H9 (cell line): ENCODE measurements around the gene CCDC60. TPM values are rescaled to one million over a fixed set of nuclear protein-coding genes. Genes with fewer than 3 reads are reported as not detected.

Source experiments
- DNase-seq: peaks from one replicate; pipeline ENCODE4 v3.0.0-alpha.2; 2017
- H2AFZ ChIP-seq: one replicate; pipeline ENCODE4 v1.6.1; 2013; ENCODE audit warnings: mild to moderate bottlenecking, low read length, control low read depth, moderate library complexity
- H2AK5ac ChIP-seq: 2 replicates; pipeline ENCODE4 v1.6.1; 2013; ENCODE audit warnings: low read length, control low read depth, mixed read lengths; ENCODE audit not compliant: insufficient read length
- H2BK120ac ChIP-seq: one replicate; pipeline ENCODE4 v1.6.1; 2013; ENCODE audit warnings: low read depth, mild to moderate bottlenecking, low read length, control low read depth, inconsistent platforms; ENCODE audit not compliant: poor library complexity, severe bottlenecking
- H2BK12ac ChIP-seq: 2 replicates; pipeline ENCODE4 v1.6.1; 2013; ENCODE audit warnings: low read length, control low read depth, mixed read lengths, low read depth; ENCODE audit not compliant: insufficient read length
- H2BK15ac ChIP-seq: 2 replicates; pipeline ENCODE4 v1.6.1; 2013; ENCODE audit warnings: low read depth, low read length, control low read depth
- H2BK20ac ChIP-seq: one replicate; pipeline ENCODE4 v1.6.1; 2013; ENCODE audit warnings: low read depth, mild to moderate bottlenecking, low read length, control low read depth, inconsistent platforms; ENCODE audit not compliant: poor library complexity, severe bottlenecking
- H2BK5ac ChIP-seq: 2 replicates; pipeline ENCODE4 v1.6.1; 2013; ENCODE audit warnings: low read length, control low read depth, mixed read lengths; ENCODE audit not compliant: insufficient read length
- H3K14ac ChIP-seq: 2 replicates; pipeline ENCODE4 v1.6.1; 2013; ENCODE audit warnings: low read length, control low read depth; ENCODE audit not compliant: insufficient read depth
- H3K18ac ChIP-seq: 2 replicates; pipeline ENCODE4 v1.6.1; 2013; ENCODE audit warnings: low read depth, mild to moderate bottlenecking, mixed read lengths, low read length, control low read depth; ENCODE audit not compliant: insufficient read length
- H3K23ac ChIP-seq: 2 replicates; pipeline ENCODE4 v1.6.1; 2013; ENCODE audit warnings: low read length, control low read depth, mixed read lengths, low read depth; ENCODE audit not compliant: insufficient read length
- H3K23me2 ChIP-seq: 2 replicates; pipeline ENCODE4 v1.6.1; 2013; ENCODE audit warnings: low read depth, mild to moderate bottlenecking, mixed read lengths, low read length, control low read depth; ENCODE audit not compliant: insufficient read length, poor library complexity, severe bottlenecking
- H3K27ac ChIP-seq: 2 replicates; pipeline ENCODE4 v1.5.1; 2013; ENCODE audit warnings: low read length, control low read depth, mixed read lengths, low read depth; ENCODE audit not compliant: insufficient read length
- H3K27me3 ChIP-seq: 2 replicates; pipeline ENCODE4 v1.6.1; 2013; ENCODE audit warnings: low read length, control low read depth, inconsistent platforms; ENCODE audit not compliant: insufficient read depth
- H3K4ac ChIP-seq: 2 replicates; pipeline ENCODE4 v1.6.1; 2013; ENCODE audit warnings: low read depth, mild to moderate bottlenecking, control low read depth, inconsistent platforms, low read length, moderate library complexity
- H3K4me1 ChIP-seq: 2 replicates; pipeline ENCODE4 v1.6.1; 2013; ENCODE audit warnings: low read length, control low read depth, inconsistent platforms; ENCODE audit not compliant: insufficient read depth
- H3K4me2 ChIP-seq: 2 replicates; pipeline ENCODE4 v1.6.1; 2013; ENCODE audit warnings: low read length, control low read depth, mixed read lengths; ENCODE audit not compliant: insufficient read length, insufficient read depth
- H3K56ac ChIP-seq: 2 replicates; pipeline ENCODE4 v1.6.1; 2013; ENCODE audit warnings: low read depth, mild to moderate bottlenecking, mixed read lengths, low read length, control low read depth; ENCODE audit not compliant: insufficient read length
- H3K79me1 ChIP-seq: 2 replicates; pipeline ENCODE4 v1.6.1; 2013; ENCODE audit warnings: low read depth, mild to moderate bottlenecking, moderate library complexity, low read length, control low read depth, inconsistent platforms; ENCODE audit not compliant: insufficient read depth, poor library complexity, severe bottlenecking
- H3K79me2 ChIP-seq: 2 replicates; pipeline ENCODE4 v1.6.1; 2013; ENCODE audit warnings: low read length, control low read depth, inconsistent platforms; ENCODE audit not compliant: insufficient read depth
- H3K9ac ChIP-seq: 2 replicates; pipeline ENCODE4 v1.6.1; 2013; ENCODE audit warnings: low read length, control low read depth, mixed read lengths; ENCODE audit not compliant: insufficient read length; ENCODE audit errors: extremely low read depth
- H3K9me3 ChIP-seq: one replicate; pipeline ENCODE4 v1.6.1; 2013; ENCODE audit warnings: low read depth, low read length, inconsistent platforms; ENCODE audit not compliant: control insufficient read depth
- H3T11ph ChIP-seq: one replicate; pipeline ENCODE4 v1.6.1; 2013; ENCODE audit warnings: mild to moderate bottlenecking, low read length, control low read depth, inconsistent platforms
- H4K20me1 ChIP-seq: one replicate; pipeline ENCODE4 v1.6.1; 2013; ENCODE audit not compliant: control insufficient read depth, insufficient read length, insufficient read depth
- H4K5ac ChIP-seq: 2 replicates; pipeline ENCODE4 v1.6.1; 2013; ENCODE audit warnings: low read depth, mild to moderate bottlenecking, mixed read lengths, low read length, control low read depth; ENCODE audit not compliant: insufficient read length
- H4K8ac ChIP-seq: replicated peaks from 2 replicates; pipeline ENCODE4 v1.6.1; 2013; ENCODE audit warnings: low read length, control low read depth, mixed read lengths, low read depth; ENCODE audit not compliant: insufficient read length
- H4K91ac ChIP-seq: 2 replicates; pipeline ENCODE4 v1.6.1; 2013; ENCODE audit warnings: low read depth, mild to moderate bottlenecking, moderate library complexity, mixed read lengths, low read length, control low read depth; ENCODE audit not compliant: insufficient read length
- H3K27ac Mint-ChIP-seq, 3 experiments: 2 replicates in 2 of 3; 3 replicates in 1 of 3; pipeline ENCODE4 v1.8.0; 2020 to 2021; ENCODE audit warnings: mixed read lengths in 3 of 3, mild to moderate bottlenecking in 1 of 3, moderate library complexity in 1 of 3
- H3K27me3 Mint-ChIP-seq: 2 replicates; pipeline ENCODE4 v1.8.0; 2021; ENCODE audit warnings: low read depth, mild to moderate bottlenecking, moderate library complexity, mixed read lengths
- H3K36me3 Mint-ChIP-seq, 3 experiments: 2 replicates in 2 of 3; 3 replicates in 1 of 3; pipeline ENCODE4 v1.8.0; 2020 to 2021; ENCODE audit warnings: low read depth in 3 of 3, mixed read lengths in 3 of 3; ENCODE audit not compliant: insufficient read depth in 1 of 3
- H3K4me1 Mint-ChIP-seq, 2 experiments: 2 replicates each; pipeline ENCODE4 v1.8.0; 2020; ENCODE audit warnings: mixed read lengths in 2 of 2
- H3K4me3 Mint-ChIP-seq, 2 experiments: 2 replicates in 1 of 2; 3 replicates in 1 of 2; pipeline ENCODE4 v1.8.0; 2020 to 2021; ENCODE audit warnings: mild to moderate bottlenecking in 2 of 2, mixed read lengths in 2 of 2, moderate library complexity in 1 of 2
- H3K9me3 Mint-ChIP-seq, 2 experiments: 2 replicates in 1 of 2; 3 replicates in 1 of 2; pipeline ENCODE4 v1.8.0; 2020; ENCODE audit warnings: mild to moderate bottlenecking in 2 of 2, mixed read lengths in 2 of 2, moderate library complexity in 1 of 2
- CTCF ChIP-seq: fragments of 200-600 bp; sonication (generic); conservative IDR thresholded peaks from 3 replicates; pipeline ENCODE4 v1.8.0; 2021; ENCODE audit warnings: antibody characterized with exemption, mild to moderate bottlenecking
- WGBS: extraction: QIAGEN DNeasy Blood & Tissue Kit; methylation state at CpG from one replicate; pipeline ENCODE4 v1.1.7; 2013; ENCODE audit warnings: missing lambda C conversion rate, low lambda C conversion rate, mixed read lengths; ENCODE audit not compliant: insufficient read length; ENCODE audit errors: extremely low coverage; 5-methylcytosine and 5-hydroxymethylcytosine counted together
- total RNA-seq: library from RNA; stranded (reverse); gene quantifications from 2 replicates; pipeline ENCODE4 v1.2.1, GENCODE V29; 2021

CCDC60 gene
- total RNA-seq, 1 experiment from 2014 or later, result 0.44 TPM

- H3K27ac Mint-ChIP-seq, result no peak overlapping the region
- no peak overlapping the region for H3K23ac ChIP-seq
- H3K4me2 ChIP-seq, result no peak overlapping the region
- no peaks in the 10 kb centered on the region for H3K79me2 ChIP-seq
- no peak overlapping the region for H3K14ac ChIP-seq
- H3K36me3 Mint-ChIP-seq, result peaks cover 0 to 1% (median 0%) of the 10 kb centered on the region in 3 experiments; a peak in 1 of 7 replicates
- H2BK120ac ChIP-seq, result no peak overlapping the region
- H4K20me1 ChIP-seq, result no peaks in the 10 kb centered on the region
- peaks cover 20 to 25% of the 10 kb centered on the region in 2 experiments for H3K4me1 Mint-ChIP-seq
- no peak for TF ChIP-seq CTCF
- H3K4me1 ChIP-seq, result no peaks in the 10 kb centered on the region
- no peaks in the 10 kb centered on the region; a peak in 1 of 5 replicates for H3K9me3 Mint-ChIP-seq
- peaks cover 17% of the 10 kb centered on the region for H3K27me3 Mint-ChIP-seq
- H3K79me1 ChIP-seq, result no peaks in the 10 kb centered on the region
- no CpG with 5 or more reads among the region's 5 CpGs for WGBS
- H3K4me3 Mint-ChIP-seq, result no peak overlapping the region
- no peak overlapping the region for H2BK20ac ChIP-seq
- H3K9me3 ChIP-seq, result no peaks in the 10 kb centered on the region
- no peak overlapping the region for H2AK5ac ChIP-seq
- H4K91ac ChIP-seq, result no peak overlapping the region
- H3K27me3 ChIP-seq, result no peaks in the 10 kb centered on the region
- peak; percentile 48 for DNase-seq
- H3K56ac ChIP-seq, result no peak overlapping the region
- H2AFZ ChIP-seq, result no peak overlapping the region
- H3T11ph ChIP-seq, result no peak overlapping the region
- H2BK15ac ChIP-seq, result no peak overlapping the region
- H4K5ac ChIP-seq, result no peak overlapping the region
- H3K23me2 ChIP-seq, result no peaks in the 10 kb centered on the region
- no peak overlapping the region for H3K9ac ChIP-seq
- no peak overlapping the region for H4K8ac ChIP-seq
- H2BK5ac ChIP-seq, result no peak overlapping the region
- H3K4ac ChIP-seq, result no peak overlapping the region
- H2BK12ac ChIP-seq, result no peak overlapping the region
- H3K18ac ChIP-seq, result no peak overlapping the region
- no peak overlapping the region for H3K27ac ChIP-seq
These were observed 75.9 kb downstream of the CCDC60 start for GRCh38 chr12:119410396-119410795.
